Renal cortical epithelial cell (primary cell): ENCODE data around the gene PAX4. TPM values are rescaled to one million over a fixed set of nuclear protein-coding genes. Genes with fewer than 3 reads are reported as not detected.
"Not testable (repeated sequence)": the region's sequence is repeated elsewhere in the genome, so short reads cannot be mapped to it uniquely, and the experiment has no call there.

ENCODE experiments used
- DNase-seq: peaks from one replicate; pipeline ENCODE4 v3.0.0-alpha.2; 2011; ENCODE audit warnings: low read depth
- total RNA-seq: library from RNA; depleted of rRNA; stranded (reverse); fragments of >200 nt; gene quantifications from 2 replicates; pipeline ENCODE4 v1.2.3, GENCODE V29; 2014

The PAX4 gene
- total RNA-seq, 1 donor from 2014 or later: not detected

GRCh38 chr7:127585044-127585953 lies 32.6 kb downstream of the PAX4 start, which contains the start of gene GCC1:
Gene GCC1 (minus strand): TSS chr7:127585596. CDS start chr7:127585182, 414 bp downstream.
- peak; percentile 64 for DNase-seq

GRCh38 chr7:127584648-127585043 lies 33.3 kb downstream of the PAX4 start:
- DNase-seq: no peak

- DNase-seq: no peak
These were observed 35.6 kb downstream of the PAX4 start for GRCh38 chr7:127582361-127582760.

- DNase-seq: no peak
These were observed 36.2 kb downstream of the PAX4 start for GRCh38 chr7:127581716-127582115.

GRCh38 chr7:127580612-127581011 lies 37.3 kb downstream of the PAX4 start:
- no peak for DNase-seq

- no peak for DNase-seq
These were observed 39.1 kb downstream of the PAX4 start for GRCh38 chr7:127578711-127579275.

- DNase-seq: no peak
These were observed 39.8 kb downstream of the PAX4 start for GRCh38 chr7:127578036-127578684.

GRCh38 chr7:127571741-127572505 lies 46.0 kb downstream of the PAX4 start:
- DNase-seq: no peak

- not testable (repeated sequence) for DNase-seq
These were observed 49.9 kb downstream of the PAX4 start for GRCh38 chr7:127568034-127568433.

GRCh38 chr7:127566242-127566641 lies 51.7 kb downstream of the PAX4 start:
- DNase-seq: no peak

Other genes starting within 250 kb of the PAX4 start
- 12.3 and 24.6 TPM in 2 replicates for gene ZNF800, start 225.4 kb downstream of the PAX4 start, total RNA-seq
- gene GCC1, start 32.5 kb downstream of the PAX4 start, total RNA-seq: 30.4 and 32.7 TPM in 2 replicates
- gene ARF5, start 29.7 kb downstream of the PAX4 start, total RNA-seq: 111 and 279 TPM in 2 replicates
- 0.70 and 1.0 TPM in 2 replicates for gene FSCN3, start 24.4 kb downstream of the PAX4 start, total RNA-seq
- 201 and 214 TPM in 2 replicates for gene SND1, start 34.1 kb upstream of the PAX4 start, total RNA-seq